Hepatocyte (in vitro differentiated cells): ENCODE data around the gene BCAN.

Experiments
- EZH2 ChIP-seq: fragments of 200-600 bp; sonication (generic); IDR thresholded peaks from 2 replicates; pipeline ENCODE4 v1.6.1; 2016; ENCODE audit warnings: antibody characterized with exemption, mild to moderate bottlenecking, borderline replicate concordance
- EZH2phosphoT487 ChIP-seq: fragments of 200-600 bp; sonication (generic); IDR thresholded peaks from one replicate; pipeline ENCODE4 v1.6.1; 2018; ENCODE audit warnings: antibody characterized with exemption, mild to moderate bottlenecking, low read depth, moderate library complexity; ENCODE audit not compliant: unreplicated experiment, severe bottlenecking
- TF ChIP-seq, protein P1 (sequence below): fragments of 200-600 bp; sonication (generic); IDR thresholded peaks from 2 replicates; pipeline ENCODE4 v1.5.1; 2016; ENCODE audit warnings: antibody characterized with exemption, mild to moderate bottlenecking; ENCODE audit not compliant: poor library complexity

GRCh38 chr1:156632355-156632754 lies 9.6 kb upstream of the BCAN start:
- TF ChIP-seq EZH2 (no peak), EZH2phosphoT487 (no peak)
- TF ChIP-seq, protein P1, sequence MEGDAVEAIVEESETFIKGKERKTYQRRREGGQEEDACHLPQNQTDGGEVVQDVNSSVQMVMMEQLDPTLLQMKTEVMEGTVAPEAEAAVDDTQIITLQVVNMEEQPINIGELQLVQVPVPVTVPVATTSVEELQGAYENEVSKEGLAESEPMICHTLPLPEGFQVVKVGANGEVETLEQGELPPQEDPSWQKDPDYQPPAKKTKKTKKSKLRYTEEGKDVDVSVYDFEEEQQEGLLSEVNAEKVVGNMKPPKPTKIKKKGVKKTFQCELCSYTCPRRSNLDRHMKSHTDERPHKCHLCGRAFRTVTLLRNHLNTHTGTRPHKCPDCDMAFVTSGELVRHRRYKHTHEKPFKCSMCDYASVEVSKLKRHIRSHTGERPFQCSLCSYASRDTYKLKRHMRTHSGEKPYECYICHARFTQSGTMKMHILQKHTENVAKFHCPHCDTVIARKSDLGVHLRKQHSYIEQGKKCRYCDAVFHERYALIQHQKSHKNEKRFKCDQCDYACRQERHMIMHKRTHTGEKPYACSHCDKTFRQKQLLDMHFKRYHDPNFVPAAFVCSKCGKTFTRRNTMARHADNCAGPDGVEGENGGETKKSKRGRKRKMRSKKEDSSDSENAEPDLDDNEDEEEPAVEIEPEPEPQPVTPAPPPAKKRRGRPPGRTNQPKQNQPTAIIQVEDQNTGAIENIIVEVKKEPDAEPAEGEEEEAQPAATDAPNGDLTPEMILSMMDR = no peak
